GM18951 (cell line): ENCODE data around the gene NALCN.

ENCODE experiments used
- POLR2A ChIP-seq: IDR thresholded peaks from 4 replicates; pipeline ENCODE4 v1.6.1; 2011; ENCODE audit warnings: mild to moderate bottlenecking; ENCODE audit not compliant: insufficient read length, insufficient read depth; ENCODE audit errors: extremely low read depth
- in situ Hi-C: fragments of 300-500 bp; cut with MboI; formaldehyde crosslinking; loops from one replicate; pipeline ENCODE4 v1.12.0; 2022; ENCODE audit warnings: low sequenced_read_pairs, mixed read lengths, inconsistent platforms; ENCODE audit not compliant: unreplicated experiment

The NALCN gene

GRCh38 chr13:101211261-101211660 lies 205.0 kb downstream of the NALCN start:
- no peak for TF ChIP-seq POLR2A
- in situ Hi-C loops, result no loop called here

- no peak for TF ChIP-seq POLR2A
- in situ Hi-C loops, result no loop called here
Measured at GRCh38 chr13:101210774-101211173, 205.5 kb downstream of the NALCN start.

GRCh38 chr13:101209206-101209893 lies 207.0 kb downstream of the NALCN start:
- no peak for TF ChIP-seq POLR2A
- in situ Hi-C loops, result no loop called here

GRCh38 chr13:101205408-101205807 lies 210.9 kb downstream of the NALCN start:
- in situ Hi-C loops, result no loop called here
- TF ChIP-seq POLR2A, result no peak

GRCh38 chr13:101204270-101205020 lies 211.9 kb downstream of the NALCN start:
- no peak for TF ChIP-seq POLR2A
- in situ Hi-C loops, result no loop called here

GRCh38 chr13:101202590-101202989 lies 213.7 kb downstream of the NALCN start:
- TF ChIP-seq POLR2A, result no peak
- in situ Hi-C loops, result no loop called here

GRCh38 chr13:101190976-101191375 lies 225.3 kb downstream of the NALCN start:
- in situ Hi-C loops, result no loop called here
- no peak for TF ChIP-seq POLR2A

- in situ Hi-C loops, result no loop called here
- TF ChIP-seq POLR2A, result no peak
Measured at GRCh38 chr13:101190337-101190736, 226.0 kb downstream of the NALCN start.

GRCh38 chr13:101185606-101186005 lies 230.7 kb downstream of the NALCN start:
- TF ChIP-seq POLR2A, result no peak
- in situ Hi-C loops, result no loop called here

GRCh38 chr13:101181076-101181685 lies 235.1 kb downstream of the NALCN start:
- TF ChIP-seq POLR2A, result no peak
- in situ Hi-C loops, result no loop called here

- TF ChIP-seq POLR2A, result no peak
- in situ Hi-C loops, result no loop called here
Measured at GRCh38 chr13:101179021-101179420, 237.3 kb downstream of the NALCN start.

GRCh38 chr13:101178406-101178805 lies 237.9 kb downstream of the NALCN start:
- no peak for TF ChIP-seq POLR2A
- in situ Hi-C loops, result no loop called here

GRCh38 chr13:101170306-101170705 lies 246.0 kb downstream of the NALCN start:
- no peak for TF ChIP-seq POLR2A
- in situ Hi-C loops, result no loop called here

GRCh38 chr13:101157261-101157660 lies 259.0 kb downstream of the NALCN start:
- in situ Hi-C loops, result no loop called here
- TF ChIP-seq POLR2A, result no peak
